ENCODE results near the gene C10orf62.

GRCh38 chr10:97618285-97618684 lies 28.8 kb downstream of the C10orf62 start:
- TF ChIP-seq, protein P1, sequence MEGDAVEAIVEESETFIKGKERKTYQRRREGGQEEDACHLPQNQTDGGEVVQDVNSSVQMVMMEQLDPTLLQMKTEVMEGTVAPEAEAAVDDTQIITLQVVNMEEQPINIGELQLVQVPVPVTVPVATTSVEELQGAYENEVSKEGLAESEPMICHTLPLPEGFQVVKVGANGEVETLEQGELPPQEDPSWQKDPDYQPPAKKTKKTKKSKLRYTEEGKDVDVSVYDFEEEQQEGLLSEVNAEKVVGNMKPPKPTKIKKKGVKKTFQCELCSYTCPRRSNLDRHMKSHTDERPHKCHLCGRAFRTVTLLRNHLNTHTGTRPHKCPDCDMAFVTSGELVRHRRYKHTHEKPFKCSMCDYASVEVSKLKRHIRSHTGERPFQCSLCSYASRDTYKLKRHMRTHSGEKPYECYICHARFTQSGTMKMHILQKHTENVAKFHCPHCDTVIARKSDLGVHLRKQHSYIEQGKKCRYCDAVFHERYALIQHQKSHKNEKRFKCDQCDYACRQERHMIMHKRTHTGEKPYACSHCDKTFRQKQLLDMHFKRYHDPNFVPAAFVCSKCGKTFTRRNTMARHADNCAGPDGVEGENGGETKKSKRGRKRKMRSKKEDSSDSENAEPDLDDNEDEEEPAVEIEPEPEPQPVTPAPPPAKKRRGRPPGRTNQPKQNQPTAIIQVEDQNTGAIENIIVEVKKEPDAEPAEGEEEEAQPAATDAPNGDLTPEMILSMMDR (IDR thresholded peaks at IDR 0.05; ENCODE audit: low read depth, low read length), result no peak
- TF ChIP-seq EZH2phosphoT487 (IDR thresholded peaks at IDR 0.05; ENCODE audit: low read depth), result no peak
